Osteoblast (primary cell): ENCODE results near the gene ADCK1. TPM values are rescaled to one million over a fixed set of nuclear protein-coding genes. Genes with fewer than 3 reads are reported as not detected.
"Not testable (repeated sequence)": the region's sequence is repeated elsewhere in the genome, so short reads cannot be mapped to it uniquely, and the experiment has no call there.

Experiments
- DNase-seq: peaks from one replicate; pipeline ENCODE4 v3.0.0; 2011; ENCODE audit warnings: low spot score, mixed read lengths; ENCODE audit not compliant: insufficient read length; ENCODE audit errors: missing footprints
- H2AFZ ChIP-seq: 2 replicates; pipeline ENCODE4 v1.6.0; 2011; ENCODE audit warnings: mild to moderate bottlenecking, low read length
- H3K27ac ChIP-seq: 2 replicates; pipeline ENCODE4 v1.5.1; 2011; ENCODE audit warnings: mild to moderate bottlenecking, low read depth, low read length, moderate library complexity
- H3K27me3 ChIP-seq: 2 replicates; pipeline ENCODE4 v1.6.0; 2012; ENCODE audit warnings: mild to moderate bottlenecking, control low read depth, inconsistent platforms, low read length, moderate library complexity; ENCODE audit not compliant: insufficient read depth
- H3K36me3 ChIP-seq: 2 replicates; pipeline ENCODE4 v1.5.1; 2011; ENCODE audit warnings: mild to moderate bottlenecking, low read length, control low read depth, moderate library complexity; ENCODE audit not compliant: insufficient read depth
- H3K4me1 ChIP-seq: 2 replicates; pipeline ENCODE4 v1.5.1; 2011; ENCODE audit warnings: mild to moderate bottlenecking, low read length, control low read depth, moderate library complexity; ENCODE audit not compliant: insufficient read depth
- H3K4me2 ChIP-seq: 2 replicates; pipeline ENCODE4 v1.6.0; 2011; ENCODE audit warnings: mild to moderate bottlenecking, low read length; ENCODE audit not compliant: insufficient read depth
- H3K4me3 ChIP-seq: fragments of 200-600 bp; sonication (generic); 3 replicates; pipeline ENCODE4 v1.5.1; 2012; ENCODE audit warnings: mild to moderate bottlenecking, low read length, inconsistent platforms; ENCODE audit not compliant: insufficient read depth
- H3K79me2 ChIP-seq: 2 replicates; pipeline ENCODE4 v1.6.0; 2012; ENCODE audit warnings: mild to moderate bottlenecking, low read length, control low read depth, inconsistent platforms; ENCODE audit not compliant: insufficient read depth
- H3K9me3 ChIP-seq: 2 replicates; pipeline ENCODE4 v1.5.1; 2011; ENCODE audit warnings: low read depth, low read length, control low read depth
- H4K20me1 ChIP-seq: 2 replicates; pipeline ENCODE4 v1.6.0; 2012; ENCODE audit warnings: mild to moderate bottlenecking, low read length, control low read depth; ENCODE audit not compliant: insufficient read depth
- CTCF ChIP-seq: IDR thresholded peaks from 2 replicates; pipeline ENCODE4 v1.5.1; 2011; ENCODE audit warnings: mild to moderate bottlenecking, low read depth, low read length, moderate library complexity; ENCODE audit errors: extremely low read depth
- total RNA-seq: library from RNA; depleted of rRNA; stranded (reverse); fragments of >200 nt; gene quantifications from 2 replicates; pipeline ENCODE4 v1.2.3, GENCODE V29; 2012

The ADCK1 gene
- total RNA-seq, 1 donor = 9.0 TPM

DNA sequence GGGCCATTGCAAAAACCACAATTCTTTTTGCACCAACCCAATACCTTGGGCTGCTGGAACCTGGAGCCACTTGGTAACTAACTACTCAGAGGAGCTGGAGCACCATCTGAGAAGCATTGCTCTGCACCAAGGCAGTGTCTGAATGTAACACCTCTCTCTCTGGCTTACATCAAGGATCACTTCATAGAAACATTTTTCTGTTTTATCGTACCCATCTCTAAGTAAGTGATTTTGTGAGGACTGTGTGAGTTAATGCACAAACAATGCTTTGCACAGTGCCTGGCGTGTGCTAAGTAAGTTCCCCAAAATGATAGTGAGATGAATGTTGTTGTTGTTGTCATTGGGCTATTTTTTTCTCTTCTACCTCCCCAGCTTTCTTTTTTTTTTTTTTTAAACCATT, 111.4 kb downstream of the ADCK1 start:
- Histone ChIP-seq H3K4me3 (no peak overlapping the region), H3K4me1 (no peaks in the 10 kb centered on the region), H2AFZ (no peak overlapping the region), H3K27ac (no peak overlapping the region), H3K79me2 (no peaks in the 10 kb centered on the region), H3K27me3 (no peaks in the 10 kb centered on the region), H3K9me3 (no peaks in the 10 kb centered on the region), H3K36me3 (no peaks in the 10 kb centered on the region), H4K20me1 (no peaks in the 10 kb centered on the region), H3K4me2 (no peak overlapping the region)
- DNase-seq = no peak
- TF ChIP-seq CTCF = no peak

GRCh38 chr14:77912754-77913556, 113.0 kb downstream of the ADCK1 start:
- Histone ChIP-seq H3K27me3 (no peaks in the 10 kb centered on the region), H3K4me3 (no peak overlapping the region), H2AFZ (no peak overlapping the region), H3K27ac (no peak overlapping the region), H3K79me2 (no peaks in the 10 kb centered on the region), H3K4me1 (no peaks in the 10 kb centered on the region), H3K4me2 (no peak overlapping the region), H4K20me1 (no peaks in the 10 kb centered on the region), H3K36me3 (no peaks in the 10 kb centered on the region), H3K9me3 (no peaks in the 10 kb centered on the region)
- DNase-seq = no peak
- TF ChIP-seq CTCF = no peak

- no peak for TF ChIP-seq CTCF
- Histone ChIP-seq H3K79me2 (no peaks in the 10 kb centered on the region), H3K4me1 (no peaks in the 10 kb centered on the region), H3K27ac (no peak overlapping the region), H4K20me1 (no peaks in the 10 kb centered on the region), H3K36me3 (no peaks in the 10 kb centered on the region), H2AFZ (no peak overlapping the region), H3K4me3 (no peak overlapping the region), H3K4me2 (no peak overlapping the region), H3K9me3 (no peaks in the 10 kb centered on the region), H3K27me3 (no peaks in the 10 kb centered on the region)
- no peak for DNase-seq
Measured at GRCh38 chr14:77914073-77914721, 114.3 kb downstream of the ADCK1 start.

DNA sequence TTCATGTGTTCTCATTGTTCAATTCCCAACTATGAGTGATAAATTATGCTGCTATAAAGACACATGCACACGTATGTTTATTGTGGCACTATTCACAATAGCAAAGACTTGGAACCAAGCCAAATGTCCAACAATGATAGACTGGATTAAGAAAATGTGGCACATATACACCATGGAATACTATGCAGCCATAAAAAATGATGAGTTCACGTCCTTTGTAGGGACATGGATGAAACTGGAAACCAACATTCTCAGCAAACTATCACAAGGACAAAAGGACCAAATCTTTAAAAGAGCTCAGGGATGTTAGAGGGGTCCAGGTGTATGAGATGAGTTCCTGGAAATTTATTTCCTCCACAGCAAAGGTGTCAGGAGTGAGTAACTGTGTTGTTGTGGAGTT, 115.5 kb downstream of the ADCK1 start:
- not testable (repeated sequence) for H2AFZ ChIP-seq, H3K27ac ChIP-seq

More for the DNA sequence above, 115.5 kb downstream of the ADCK1 start:
- not testable (repeated sequence) for H3K4me2 ChIP-seq, H3K4me1 ChIP-seq, H3K4me3 ChIP-seq, DNase-seq, H3K27me3 ChIP-seq, H3K9me3 ChIP-seq, H3K79me2 ChIP-seq, H3K36me3 ChIP-seq, H4K20me1 ChIP-seq
